Transverse colon (tissue), 4 donors: ENCODE results near the gene CDH24. TPM values are rescaled to one million over a fixed set of nuclear protein-coding genes. Genes with fewer than 3 reads are reported as not detected.
"Not testable (repeated sequence)": the region's sequence is repeated elsewhere in the genome, so short reads cannot be mapped to it uniquely, and the experiment has no call there.

Source experiments
- DNase-seq: peaks from one replicate; pipeline ENCODE4 v3.0.0-alpha.2; 2019
- H3K27ac ChIP-seq, 4 donors: fragments of 200-600 bp; sonication (generic); 2 replicates each; pipeline ENCODE4 v1.5.1; 2016 to 2018; ENCODE audit warnings: inconsistent platforms in 4 of 4
- H3K27me3 ChIP-seq: fragments of 200-600 bp; sonication (generic); 2 replicates; pipeline ENCODE4 v1.5.1; 2017; ENCODE audit warnings: inconsistent platforms
- H3K36me3 ChIP-seq, 4 donors: fragments of 200-600 bp; sonication (generic); 2 replicates each; pipeline ENCODE4 v1.5.1; 2017 to 2019; ENCODE audit warnings: inconsistent platforms in 4 of 4
- H3K4me1 ChIP-seq, 4 donors: fragments of 200-600 bp; sonication (generic); 2 replicates each; pipeline ENCODE4 v1.5.1; 2017 to 2020; ENCODE audit warnings: inconsistent platforms in 4 of 4
- H3K4me3 ChIP-seq, 4 donors: fragments of 200-600 bp; sonication (generic); 1 replicate in 1 of 4; 2 replicates in 3 of 4; pipeline versions ENCODE4 v1.5.1 to v1.6.1; 2017 to 2019; ENCODE audit warnings: inconsistent platforms in 4 of 4
- H3K9me3 ChIP-seq, 2 donors: fragments of 200-600 bp; sonication (generic); 2 replicates each; pipeline ENCODE4 v1.5.1; 2017 to 2019; ENCODE audit warnings: inconsistent platforms in 2 of 2
- CTCF ChIP-seq, 5 experiments: fragments of 200-600 bp in 3 of 5; fragments of 450-650 bp in 2 of 5; sonication (generic) in 3 of 5; IDR thresholded peaks; 1 replicate in 2 of 5; 2 replicates in 3 of 5; pipeline ENCODE4 v1.5.1; 2016 to 2017; ENCODE audit warnings: antibody characterized with exemption in 5 of 5, inconsistent platforms in 3 of 5, mild to moderate bottlenecking in 2 of 5, moderate library complexity in 1 of 5
- EP300 ChIP-seq: sonication (generic); formaldehyde crosslinking; IDR thresholded peaks from one replicate; pipeline ENCODE4 v1.6.1; 2017; ENCODE audit warnings: antibody characterized with exemption, low read depth
- POLR2A ChIP-seq: fragments of 450-650 bp; IDR thresholded peaks from one replicate; pipeline ENCODE4 v1.6.1; 2016; ENCODE audit warnings: antibody characterized with exemption, mild to moderate bottlenecking, moderate library complexity
- POLR2AphosphoS5 ChIP-seq, 3 donors: sonication (generic); formaldehyde crosslinking; IDR thresholded peaks; one replicate each; pipeline ENCODE4 v1.6.1; 2016; ENCODE audit warnings: antibody characterized with exemption in 3 of 3
- WGBS, 2 donors: methylation state at CpG; one replicate each; pipeline ENCODE4 v1.1.5; 2018; ENCODE audit warnings: low coverage in 1 of 2; 5-methylcytosine and 5-hydroxymethylcytosine counted together
- in situ Hi-C, 4 donors: fragments of 200-750 bp; cut with MboI; loops; one replicate each; pipeline versions ENCODE4 v1.15.0 to v1.15.1; 2017; ENCODE audit warnings: low sequenced_read_pairs in 3 of 4, low pct_ligation_motif_present in 1 of 4, low pct_unique_long_range_greater_than_20kb in 1 of 4
- intact Hi-C: fragments of 100-400 bp; cut with DNase I; formaldehyde crosslinking; loops from one replicate; pipeline ENCODE4 v1.15.1; 2023; ENCODE audit warnings: low total_unique reads
- total RNA-seq, 4 donors: library from RNA; depleted of rRNA; stranded (reverse); fragments of >200 nt; gene quantifications; one replicate each; pipeline ENCODE4 v1.1.0, GENCODE V29; 2016

The CDH24 gene
- total RNA-seq, 4 donors from 2014 or later, result 1.2 to 6.0 (median 4.2) TPM

DNA sequence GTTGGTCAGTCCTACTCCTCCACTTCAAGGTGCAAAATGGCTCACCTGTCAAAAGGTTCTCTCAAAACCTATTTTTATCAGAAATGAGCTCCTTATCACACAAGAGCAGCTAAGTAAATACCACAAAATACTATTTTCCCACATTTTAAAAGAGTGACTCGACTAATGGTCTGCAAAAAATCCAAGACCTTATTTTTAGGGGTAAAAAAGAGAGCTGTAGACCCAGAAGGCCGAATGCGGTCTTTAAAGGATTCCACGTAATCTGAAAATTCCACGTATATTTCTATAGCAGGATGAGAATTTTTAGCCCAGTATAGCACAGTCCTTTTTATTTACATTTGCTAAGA is 51.2 kb downstream of the CDH24 start:
- in situ Hi-C loops (no loop called here), intact Hi-C loops (no loop called here)
- Histone ChIP-seq H3K36me3 (no peaks in the 10 kb centered on the region), H3K4me3 (peak overlapping the region; percentile 38 to 70 (median 58)), H3K4me1 (peaks cover 4 to 38% (median 16%) of the 10 kb centered on the region in 4 donors), H3K27ac (peak overlapping the region; percentile 92 to 97 (median 96)), H3K9me3 (no peaks in the 10 kb centered on the region), H3K27me3 (no peaks in the 10 kb centered on the region)
- 44 to 49% methylated on average over 5 of the region's 5 CpGs for WGBS, 2 donors
- DNase-seq, result no peak
- TF ChIP-seq POLR2AphosphoS5 (IDR thresholded peaks at IDR 0.05) (no peak), POLR2A (no peak), CTCF (IDR thresholded peaks at IDR 0.05) (no peak), EP300 (no peak)

DNA sequence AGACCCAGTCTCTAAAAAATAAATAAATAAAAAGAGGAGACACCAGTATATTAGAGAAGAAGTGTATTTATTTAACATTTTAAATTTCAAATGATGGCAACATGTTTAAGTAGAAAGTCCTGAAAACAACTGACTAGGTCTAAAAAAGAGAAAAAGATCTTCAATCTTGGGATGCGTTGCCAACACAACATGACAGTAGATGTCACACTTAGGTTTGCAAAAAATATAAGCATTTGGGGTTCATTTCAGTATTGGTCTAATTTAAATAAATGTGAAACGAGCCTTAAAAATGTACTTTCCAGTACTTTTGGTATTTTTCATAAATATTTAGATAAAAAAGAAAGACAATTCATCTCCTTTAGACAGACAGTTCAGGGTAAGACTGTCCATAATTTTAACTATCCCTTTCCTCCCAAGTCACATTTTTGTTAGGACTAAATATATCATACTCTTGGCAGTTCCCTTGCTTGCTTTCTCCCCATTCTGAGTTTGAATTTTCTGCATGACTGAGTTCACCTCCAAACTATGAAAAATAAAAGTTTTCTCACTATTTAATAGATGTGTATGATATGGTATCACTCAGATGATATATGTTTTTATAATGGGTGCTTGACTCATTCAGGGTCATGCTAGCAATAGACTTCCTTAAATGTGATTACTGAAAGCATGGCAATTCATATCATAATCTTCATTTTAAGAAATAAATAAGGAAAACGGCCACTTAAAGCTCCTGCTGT is 51.7 kb downstream of the CDH24 start:
- no peak for DNase-seq
- in situ Hi-C loops (no loop called here), intact Hi-C loops (no loop called here)
- Histone ChIP-seq H3K36me3 (no peaks in the 10 kb centered on the region), H3K9me3 (no peaks in the 10 kb centered on the region), H3K4me3 (peak overlapping the region in 1 of 4 donors; percentile 59), H3K4me1 (peaks cover 6 to 43% (median 19%) of the 10 kb centered on the region in 4 donors), H3K27ac (peak overlapping the region; percentile 92 to 97 (median 96)), H3K27me3 (no peaks in the 10 kb centered on the region)
- WGBS, 2 donors, result 62 to 73% methylated on average over 3 of the region's 3 CpGs
- TF ChIP-seq CTCF (IDR thresholded peaks at IDR 0.05), result no peak
- no peak for TF ChIP-seq POLR2A
- no peak for TF ChIP-seq EP300
- no peak for TF ChIP-seq POLR2AphosphoS5 (IDR thresholded peaks at IDR 0.05)

- 100% methylated on average over 4 of the region's 4 CpGs; no CpG with 5 or more reads in 1 of the 2 donors for WGBS, 2 donors
- H3K36me3 ChIP-seq, in situ Hi-C loops, H3K27me3 ChIP-seq, H3K27ac ChIP-seq, DNase-seq, H3K9me3 ChIP-seq, H3K4me3 ChIP-seq, intact Hi-C loops: not testable (repeated sequence)
- peaks cover 6 to 48% (median 21%) of the 10 kb centered on the region in 4 donors for H3K4me1 ChIP-seq
Measured at GRCh38 chr14:23004274-23004673, 53.0 kb downstream of the CDH24 start.

- Histone ChIP-seq H3K9me3 (no peaks in the 10 kb centered on the region), H3K27ac (no peak overlapping the region), H3K4me3 (no peak overlapping the region), H3K36me3 (no peaks in the 10 kb centered on the region), H3K27me3 (no peaks in the 10 kb centered on the region), H3K4me1 (peaks cover 6 to 36% (median 17%) of the 10 kb centered on the region in 4 donors)
- WGBS, 2 donors, result 80 to 94% methylated on average over 3 of the region's 3 CpGs
- intact Hi-C loops, result no loop called here
- in situ Hi-C loops, result no loop called here
- no peak for DNase-seq
- TF ChIP-seq EP300 (no peak), POLR2A (no peak), POLR2AphosphoS5 (IDR thresholded peaks at IDR 0.05) (no peak), CTCF (IDR thresholded peaks at IDR 0.05) (no peak)
Measured at GRCh38 chr14:23002592-23002991, 54.7 kb downstream of the CDH24 start.

DNA sequence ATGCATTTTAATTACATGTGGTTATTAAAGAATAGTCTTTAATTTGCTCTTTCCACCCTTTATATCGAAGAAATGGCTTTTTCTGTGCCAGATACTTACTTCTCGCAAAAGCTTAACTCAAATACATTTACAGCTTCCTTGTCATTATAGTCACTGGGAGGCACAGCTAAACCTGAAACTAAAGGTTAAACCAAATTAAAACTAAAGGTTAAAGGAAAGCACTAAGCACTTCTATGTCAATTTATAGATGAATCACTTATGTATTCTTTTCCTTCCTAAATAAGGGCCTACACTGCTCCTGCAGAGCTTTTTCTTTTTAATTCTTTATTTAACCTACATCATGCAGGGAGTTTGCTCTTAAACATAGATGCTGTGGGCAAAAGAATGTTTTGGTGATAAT is 56.5 kb downstream of the CDH24 start:
- H3K4me3 ChIP-seq, result no peak overlapping the region
- in situ Hi-C loops (no loop called here), intact Hi-C loops (no loop called here)
- no peaks in the 10 kb centered on the region for H3K36me3 ChIP-seq
- no peak for TF ChIP-seq POLR2A
- TF ChIP-seq EP300, result no peak
- no peak for TF ChIP-seq POLR2AphosphoS5 (IDR thresholded peaks at IDR 0.05)
- TF ChIP-seq CTCF (IDR thresholded peaks at IDR 0.05), result no peak
- no peak for DNase-seq
- no peaks in the 10 kb centered on the region for H3K9me3 ChIP-seq
- H3K27ac ChIP-seq, result peak overlapping the region; percentile 26 to 53 (median 34)
- peaks cover 2 to 25% (median 10%) of the 10 kb centered on the region in 4 donors for H3K4me1 ChIP-seq
- H3K27me3 ChIP-seq, result no peaks in the 10 kb centered on the region
- WGBS, 2 donors, result 39 to 57% methylated on average over 2 of the region's 2 CpGs
